Ovary (tissue), 3 donors: Measurements from ENCODE around the gene WNT16.

ENCODE experiments used
- CTCF ChIP-seq, 3 donors: fragments of 450-650 bp in 2 of 3; fragments of 200-600 bp in 1 of 3; IDR thresholded peaks; one replicate each; pipeline versions ENCODE4 v1.5.1 to v1.8.0; 2016 to 2022; ENCODE audit warnings: antibody characterized with exemption in 3 of 3, mild to moderate bottlenecking in 1 of 3
- EP300 ChIP-seq: sonication (generic); formaldehyde crosslinking; IDR thresholded peaks from one replicate; pipeline ENCODE4 v1.6.1; 2017; ENCODE audit warnings: antibody characterized with exemption
- POLR2A ChIP-seq: fragments of 450-650 bp; IDR thresholded peaks from one replicate; pipeline ENCODE4 v1.6.1; 2017; ENCODE audit warnings: antibody characterized with exemption, mild to moderate bottlenecking, moderate library complexity
- donor health status: DM: no; HTN: no; CAD: no.

DNA sequence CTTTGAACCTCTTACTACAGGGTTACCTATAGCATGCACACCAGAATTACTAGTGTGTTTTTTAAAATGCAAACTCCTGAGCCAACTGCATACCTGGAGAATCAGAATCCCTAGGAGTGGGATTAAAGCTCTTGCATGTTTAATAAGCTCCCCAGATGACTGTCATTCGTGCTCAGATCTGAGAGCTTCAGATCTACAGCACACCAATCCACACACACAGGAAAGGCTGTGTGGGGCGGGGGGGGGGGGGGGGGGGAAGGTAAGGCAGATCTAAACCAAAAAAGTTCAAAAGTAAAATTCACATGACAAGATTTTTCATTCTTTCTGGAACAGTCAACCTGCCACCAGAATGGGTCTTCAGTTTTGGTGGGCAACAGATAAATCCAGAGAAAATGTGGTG, 61.8 kb downstream of the WNT16 start:
- TF ChIP-seq EP300 = no peak
- no peak for TF ChIP-seq CTCF (IDR thresholded peaks at IDR 0.05)
- no peak for TF ChIP-seq POLR2A
